Right lobe of liver (tissue), 4 donors: Measurements from ENCODE around the gene TIMP3.

ENCODE experiments used
- POLR2A ChIP-seq: fragments of 450-650 bp; IDR thresholded peaks from one replicate; pipeline ENCODE4 v1.6.1; 2017; ENCODE audit warnings: antibody characterized with exemption, mild to moderate bottlenecking
- TF ChIP-seq, protein P1 (sequence below), 4 donors: fragments of 200-600 bp in 3 of 4; fragments of 450-650 bp in 1 of 4; IDR thresholded peaks; one replicate each; pipeline versions ENCODE4 v1.5.1 to v1.8.0; 2016 to 2022; ENCODE audit warnings: antibody characterized with exemption in 4 of 4, mild to moderate bottlenecking in 2 of 4
- donor health status: DM: no; HTN: no; CAD: no.
- donor health status: DM: no; HTN: no; CAD: no.
- donor health status: DM: no; HTN: yes; CAD: no.

DNA sequence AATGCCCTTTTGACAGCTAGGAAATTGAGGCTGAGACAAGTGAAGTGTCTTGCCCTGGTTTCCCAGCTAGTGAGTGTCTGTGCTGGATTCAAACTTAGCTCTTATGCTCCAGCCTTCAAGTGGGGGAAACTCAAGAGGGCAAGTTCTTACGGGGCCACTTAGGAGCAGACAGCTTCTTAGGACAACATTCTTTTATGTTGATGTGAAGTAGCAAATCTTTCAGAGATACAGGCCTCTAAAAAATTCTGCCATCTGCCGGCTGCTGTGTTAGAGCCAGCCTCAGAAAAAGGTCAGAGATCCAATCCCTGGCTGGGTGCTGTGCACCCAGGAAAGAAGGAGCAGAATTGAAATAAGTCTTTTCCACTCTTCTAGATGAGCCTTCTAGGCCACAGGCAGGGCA, 26.6 kb downstream of the TIMP3 start:
- TF ChIP-seq, protein P1, sequence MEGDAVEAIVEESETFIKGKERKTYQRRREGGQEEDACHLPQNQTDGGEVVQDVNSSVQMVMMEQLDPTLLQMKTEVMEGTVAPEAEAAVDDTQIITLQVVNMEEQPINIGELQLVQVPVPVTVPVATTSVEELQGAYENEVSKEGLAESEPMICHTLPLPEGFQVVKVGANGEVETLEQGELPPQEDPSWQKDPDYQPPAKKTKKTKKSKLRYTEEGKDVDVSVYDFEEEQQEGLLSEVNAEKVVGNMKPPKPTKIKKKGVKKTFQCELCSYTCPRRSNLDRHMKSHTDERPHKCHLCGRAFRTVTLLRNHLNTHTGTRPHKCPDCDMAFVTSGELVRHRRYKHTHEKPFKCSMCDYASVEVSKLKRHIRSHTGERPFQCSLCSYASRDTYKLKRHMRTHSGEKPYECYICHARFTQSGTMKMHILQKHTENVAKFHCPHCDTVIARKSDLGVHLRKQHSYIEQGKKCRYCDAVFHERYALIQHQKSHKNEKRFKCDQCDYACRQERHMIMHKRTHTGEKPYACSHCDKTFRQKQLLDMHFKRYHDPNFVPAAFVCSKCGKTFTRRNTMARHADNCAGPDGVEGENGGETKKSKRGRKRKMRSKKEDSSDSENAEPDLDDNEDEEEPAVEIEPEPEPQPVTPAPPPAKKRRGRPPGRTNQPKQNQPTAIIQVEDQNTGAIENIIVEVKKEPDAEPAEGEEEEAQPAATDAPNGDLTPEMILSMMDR (IDR thresholded peaks at IDR 0.05): no peak
- no peak for TF ChIP-seq POLR2A
